Endometrial microvascular endothelial cells (primary cell): Measurements from ENCODE around the gene DNAJA2. TPM values are rescaled to one million over a fixed set of nuclear protein-coding genes. Genes with fewer than 3 reads are reported as not detected.
"Not testable (repeated sequence)": the region's sequence is repeated elsewhere in the genome, so short reads cannot be mapped to it uniquely, and the experiment has no call there.

Experiments used
- in situ Hi-C: cut with HindIII; loops from 2 replicates; pipeline ENCODE4 v1.10.0; 2017; ENCODE audit warnings: low sequenced_read_pairs, low pct_unique_long_range_greater_than_20kb; ENCODE audit errors: inconsistent ontology term
- total RNA-seq: library from RNA; depleted of rRNA; stranded (reverse); fragments of >200 nt; gene quantifications from one replicate; pipeline ENCODE4 v1.2.3, GENCODE V29; 2015; ENCODE audit errors: inconsistent ontology term

DNAJA2 gene
- total RNA-seq: 60.7 TPM

- in situ Hi-C loops: no loop called here
Observed at GRCh38 chr16:46973207-46973995, at the start of gene DNAJA2. DNAJA2 (minus strand) TSS chr16:46973674; CDS start chr16:46973572, 102 bp downstream.

GRCh38 chr16:47019568-47019967 is 46.1 kb upstream of the DNAJA2 start:
- in situ Hi-C loops: no loop called here

- in situ Hi-C loops: no loop called here
Observed at GRCh38 chr16:47018223-47018891, 44.9 kb upstream of the DNAJA2 start.

- in situ Hi-C loops: no loop called here
Observed at GRCh38 chr16:47017636-47018035, 44.2 kb upstream of the DNAJA2 start.

- in situ Hi-C loops: no loop called here
Observed at GRCh38 chr16:47016700-47017133, 43.2 kb upstream of the DNAJA2 start.

GRCh38 chr16:47013910-47014309 is 40.4 kb upstream of the DNAJA2 start:
- in situ Hi-C loops: no loop called here

GRCh38 chr16:47013172-47013571 is 39.7 kb upstream of the DNAJA2 start:
- in situ Hi-C loops: no loop called here

- in situ Hi-C loops: not testable (repeated sequence)
Observed at GRCh38 chr16:47010812-47011211, 37.3 kb upstream of the DNAJA2 start.

- in situ Hi-C loops: no loop called here
Observed at GRCh38 chr16:47008612-47009011, 35.1 kb upstream of the DNAJA2 start.

GRCh38 chr16:47008174-47008573 is 34.7 kb upstream of the DNAJA2 start:
- in situ Hi-C loops: no loop called here

GRCh38 chr16:47004652-47005051 is 31.2 kb upstream of the DNAJA2 start:
- in situ Hi-C loops: no loop called here

GRCh38 chr16:47000066-47000465 is 26.6 kb upstream of the DNAJA2 start:
- in situ Hi-C loops: not testable (repeated sequence)

- in situ Hi-C loops: no loop called here
Observed at GRCh38 chr16:46997844-46998243, 24.4 kb upstream of the DNAJA2 start.

GRCh38 chr16:46996952-46997458 is 23.5 kb upstream of the DNAJA2 start:
- in situ Hi-C loops: no loop called here

- in situ Hi-C loops: no loop called here
Observed at GRCh38 chr16:46996391-46996790, 22.9 kb upstream of the DNAJA2 start.

GRCh38 chr16:46991729-46992704 is 18.5 kb upstream of the DNAJA2 start:
- in situ Hi-C loops: no loop called here

GRCh38 chr16:46986896-46987295 is 13.4 kb upstream of the DNAJA2 start:
- in situ Hi-C loops: no loop called here

GRCh38 chr16:46986438-46986837 is 13.0 kb upstream of the DNAJA2 start:
- in situ Hi-C loops: no loop called here

GRCh38 chr16:46982335-46982734 is 8.9 kb upstream of the DNAJA2 start:
- in situ Hi-C loops: no loop called here
